WTC11 (cell line): ENCODE results near the gene BMP5.

Experiments
- ATF1 ChIP-seq: sonication (generic); formaldehyde crosslinking; IDR thresholded peaks from 2 replicates; pipeline ENCODE4 v1.8.1; 2023; ENCODE audit warnings: mild to moderate bottlenecking, moderate library complexity, missing genetic modification reagents
- FOXP1 ChIP-seq: sonication (generic); formaldehyde crosslinking; IDR thresholded peaks from 2 replicates; pipeline ENCODE4 v1.8.0; 2022; ENCODE audit warnings: missing genetic modification reagents, mild to moderate bottlenecking, moderate library complexity, borderline replicate concordance
- NR2C2 ChIP-seq: sonication (generic); formaldehyde crosslinking; IDR thresholded peaks from 2 replicates; pipeline ENCODE4 v1.8.0; 2022; ENCODE audit warnings: mild to moderate bottlenecking, missing genetic modification reagents
- TF ChIP-seq, protein P1 (sequence below): sonication (generic); formaldehyde crosslinking; IDR thresholded peaks from 2 replicates; pipeline ENCODE4 v1.8.0; 2023; ENCODE audit warnings: mild to moderate bottlenecking, missing genetic modification reagents
- TF ChIP-seq, protein P2 (sequence below): fragments of 200-600 bp; IDR thresholded peaks from 2 replicates; pipeline ENCODE4 v1.8.0; 2022; ENCODE audit warnings: antibody characterized with exemption

DNA sequence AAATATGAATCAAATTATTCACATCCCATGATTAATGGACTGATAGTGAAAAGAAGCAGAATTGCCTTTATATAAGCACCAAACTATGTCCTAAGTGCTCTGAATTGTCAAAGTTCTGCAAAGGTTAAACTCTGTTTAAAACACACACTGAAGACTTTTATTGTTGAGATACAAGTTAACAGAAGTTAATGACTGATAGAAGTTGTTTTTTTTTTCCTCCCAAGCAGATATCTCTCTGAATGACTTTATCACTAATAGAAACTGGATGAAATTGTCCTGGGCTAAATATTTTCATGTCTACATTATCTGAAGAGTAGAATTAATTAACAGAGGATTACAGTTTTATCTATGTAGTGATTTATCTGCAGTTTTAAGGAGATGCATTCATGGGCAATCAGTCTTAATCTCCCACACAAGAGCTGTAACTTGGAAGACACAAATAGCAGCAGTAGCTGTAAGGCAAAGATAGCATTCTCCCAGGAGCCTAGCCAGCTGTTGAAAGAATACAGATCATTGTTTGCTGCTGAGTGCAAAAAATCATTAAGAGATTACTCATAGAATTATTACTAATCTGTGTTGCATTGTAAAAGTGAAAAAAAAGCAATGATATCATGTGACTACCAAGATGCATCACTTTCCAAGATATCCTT, 49.9 kb downstream of the BMP5 start:
- TF ChIP-seq ATF1 (no peak), FOXP1 (no peak), NR2C2 (CRISPR knock-in tag) (no peak)
- TF ChIP-seq, protein P1, sequence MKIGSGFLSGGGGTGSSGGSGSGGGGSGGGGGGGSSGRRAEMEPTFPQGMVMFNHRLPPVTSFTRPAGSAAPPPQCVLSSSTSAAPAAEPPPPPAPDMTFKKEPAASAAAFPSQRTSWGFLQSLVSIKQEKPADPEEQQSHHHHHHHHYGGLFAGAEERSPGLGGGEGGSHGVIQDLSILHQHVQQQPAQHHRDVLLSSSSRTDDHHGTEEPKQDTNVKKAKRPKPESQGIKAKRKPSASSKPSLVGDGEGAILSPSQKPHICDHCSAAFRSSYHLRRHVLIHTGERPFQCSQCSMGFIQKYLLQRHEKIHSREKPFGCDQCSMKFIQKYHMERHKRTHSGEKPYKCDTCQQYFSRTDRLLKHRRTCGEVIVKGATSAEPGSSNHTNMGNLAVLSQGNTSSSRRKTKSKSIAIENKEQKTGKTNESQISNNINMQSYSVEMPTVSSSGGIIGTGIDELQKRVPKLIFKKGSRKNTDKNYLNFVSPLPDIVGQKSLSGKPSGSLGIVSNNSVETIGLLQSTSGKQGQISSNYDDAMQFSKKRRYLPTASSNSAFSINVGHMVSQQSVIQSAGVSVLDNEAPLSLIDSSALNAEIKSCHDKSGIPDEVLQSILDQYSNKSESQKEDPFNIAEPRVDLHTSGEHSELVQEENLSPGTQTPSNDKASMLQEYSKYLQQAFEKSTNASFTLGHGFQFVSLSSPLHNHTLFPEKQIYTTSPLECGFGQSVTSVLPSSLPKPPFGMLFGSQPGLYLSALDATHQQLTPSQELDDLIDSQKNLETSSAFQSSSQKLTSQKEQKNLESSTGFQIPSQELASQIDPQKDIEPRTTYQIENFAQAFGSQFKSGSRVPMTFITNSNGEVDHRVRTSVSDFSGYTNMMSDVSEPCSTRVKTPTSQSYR (CRISPR knock-in tag), result no peak
- TF ChIP-seq, protein P2, sequence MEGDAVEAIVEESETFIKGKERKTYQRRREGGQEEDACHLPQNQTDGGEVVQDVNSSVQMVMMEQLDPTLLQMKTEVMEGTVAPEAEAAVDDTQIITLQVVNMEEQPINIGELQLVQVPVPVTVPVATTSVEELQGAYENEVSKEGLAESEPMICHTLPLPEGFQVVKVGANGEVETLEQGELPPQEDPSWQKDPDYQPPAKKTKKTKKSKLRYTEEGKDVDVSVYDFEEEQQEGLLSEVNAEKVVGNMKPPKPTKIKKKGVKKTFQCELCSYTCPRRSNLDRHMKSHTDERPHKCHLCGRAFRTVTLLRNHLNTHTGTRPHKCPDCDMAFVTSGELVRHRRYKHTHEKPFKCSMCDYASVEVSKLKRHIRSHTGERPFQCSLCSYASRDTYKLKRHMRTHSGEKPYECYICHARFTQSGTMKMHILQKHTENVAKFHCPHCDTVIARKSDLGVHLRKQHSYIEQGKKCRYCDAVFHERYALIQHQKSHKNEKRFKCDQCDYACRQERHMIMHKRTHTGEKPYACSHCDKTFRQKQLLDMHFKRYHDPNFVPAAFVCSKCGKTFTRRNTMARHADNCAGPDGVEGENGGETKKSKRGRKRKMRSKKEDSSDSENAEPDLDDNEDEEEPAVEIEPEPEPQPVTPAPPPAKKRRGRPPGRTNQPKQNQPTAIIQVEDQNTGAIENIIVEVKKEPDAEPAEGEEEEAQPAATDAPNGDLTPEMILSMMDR, result no peak
